ENCODE results near the gene TBC1D17. TPM values are rescaled to one million over a fixed set of nuclear protein-coding genes. Genes with fewer than 3 reads are reported as not detected.

Gene TBC1D17
- polyA plus RNA-seq, 1 donor from 2014 or later = 13.1 TPM

DNA sequence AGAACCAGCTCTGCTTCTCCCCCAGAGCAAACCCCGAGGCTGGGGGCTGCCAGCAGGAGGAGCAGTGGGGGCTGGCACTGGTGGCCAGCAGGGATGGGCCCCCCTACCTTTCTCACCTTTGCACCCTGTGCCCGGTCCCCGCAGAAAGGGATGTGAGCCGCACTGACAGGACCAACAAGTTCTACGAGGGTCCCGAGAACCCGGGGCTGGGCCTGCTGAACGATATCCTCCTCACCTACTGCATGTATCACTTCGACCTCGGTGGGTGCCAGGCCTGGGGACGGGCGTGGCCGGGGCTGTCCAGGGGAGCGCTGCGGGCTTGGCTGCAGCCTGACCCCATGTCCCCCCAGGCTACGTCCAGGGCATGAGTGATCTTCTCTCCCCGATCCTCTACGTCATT, 6.6 kb downstream of the TBC1D17 start:
- Histone ChIP-seq H3K4me3 (ENCODE audit: low read length) (no peak overlapping the region), H4K20me1 (ENCODE audit: insufficient read depth) (no peaks in the 10 kb centered on the region), H2AFZ (ENCODE audit: low read depth, low read length) (no peak overlapping the region), H3K79me2 (replicated peaks; ENCODE audit: insufficient read depth, low read length) (no peaks in the 10 kb centered on the region), H3K9me3 (ENCODE audit: low read length) (peaks cover 6% of the 10 kb centered on the region), H3K27me3 (ENCODE audit: insufficient read depth, low read depth, low read length) (no peaks in the 10 kb centered on the region), H3F3A (ENCODE audit: insufficient read depth, low read length, poor library complexity, severe bottlenecking) (no peaks in the 10 kb centered on the region), H3K36me3 (ENCODE audit: insufficient read depth, low read length) (peaks cover 9% of the 10 kb centered on the region), H3K4me2 (ENCODE audit: low read length) (no peak overlapping the region), H3K27ac (ENCODE audit: low read length) (no peak overlapping the region), H3K9ac (ENCODE audit: low read length) (no peak overlapping the region), H3K9me2 (ENCODE audit: insufficient read depth, low read length) (no peaks in the 10 kb centered on the region)
- TF ChIP-seq, protein P1, sequence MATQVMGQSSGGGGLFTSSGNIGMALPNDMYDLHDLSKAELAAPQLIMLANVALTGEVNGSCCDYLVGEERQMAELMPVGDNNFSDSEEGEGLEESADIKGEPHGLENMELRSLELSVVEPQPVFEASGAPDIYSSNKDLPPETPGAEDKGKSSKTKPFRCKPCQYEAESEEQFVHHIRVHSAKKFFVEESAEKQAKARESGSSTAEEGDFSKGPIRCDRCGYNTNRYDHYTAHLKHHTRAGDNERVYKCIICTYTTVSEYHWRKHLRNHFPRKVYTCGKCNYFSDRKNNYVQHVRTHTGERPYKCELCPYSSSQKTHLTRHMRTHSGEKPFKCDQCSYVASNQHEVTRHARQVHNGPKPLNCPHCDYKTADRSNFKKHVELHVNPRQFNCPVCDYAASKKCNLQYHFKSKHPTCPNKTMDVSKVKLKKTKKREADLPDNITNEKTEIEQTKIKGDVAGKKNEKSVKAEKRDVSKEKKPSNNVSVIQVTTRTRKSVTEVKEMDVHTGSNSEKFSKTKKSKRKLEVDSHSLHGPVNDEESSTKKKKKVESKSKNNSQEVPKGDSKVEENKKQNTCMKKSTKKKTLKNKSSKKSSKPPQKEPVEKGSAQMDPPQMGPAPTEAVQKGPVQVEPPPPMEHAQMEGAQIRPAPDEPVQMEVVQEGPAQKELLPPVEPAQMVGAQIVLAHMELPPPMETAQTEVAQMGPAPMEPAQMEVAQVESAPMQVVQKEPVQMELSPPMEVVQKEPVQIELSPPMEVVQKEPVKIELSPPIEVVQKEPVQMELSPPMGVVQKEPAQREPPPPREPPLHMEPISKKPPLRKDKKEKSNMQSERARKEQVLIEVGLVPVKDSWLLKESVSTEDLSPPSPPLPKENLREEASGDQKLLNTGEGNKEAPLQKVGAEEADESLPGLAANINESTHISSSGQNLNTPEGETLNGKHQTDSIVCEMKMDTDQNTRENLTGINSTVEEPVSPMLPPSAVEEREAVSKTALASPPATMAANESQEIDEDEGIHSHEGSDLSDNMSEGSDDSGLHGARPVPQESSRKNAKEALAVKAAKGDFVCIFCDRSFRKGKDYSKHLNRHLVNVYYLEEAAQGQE (IDR thresholded peaks at IDR 0.05; ENCODE audit: borderline replicate concordance) = no peak
- TF ChIP-seq, protein P2, sequence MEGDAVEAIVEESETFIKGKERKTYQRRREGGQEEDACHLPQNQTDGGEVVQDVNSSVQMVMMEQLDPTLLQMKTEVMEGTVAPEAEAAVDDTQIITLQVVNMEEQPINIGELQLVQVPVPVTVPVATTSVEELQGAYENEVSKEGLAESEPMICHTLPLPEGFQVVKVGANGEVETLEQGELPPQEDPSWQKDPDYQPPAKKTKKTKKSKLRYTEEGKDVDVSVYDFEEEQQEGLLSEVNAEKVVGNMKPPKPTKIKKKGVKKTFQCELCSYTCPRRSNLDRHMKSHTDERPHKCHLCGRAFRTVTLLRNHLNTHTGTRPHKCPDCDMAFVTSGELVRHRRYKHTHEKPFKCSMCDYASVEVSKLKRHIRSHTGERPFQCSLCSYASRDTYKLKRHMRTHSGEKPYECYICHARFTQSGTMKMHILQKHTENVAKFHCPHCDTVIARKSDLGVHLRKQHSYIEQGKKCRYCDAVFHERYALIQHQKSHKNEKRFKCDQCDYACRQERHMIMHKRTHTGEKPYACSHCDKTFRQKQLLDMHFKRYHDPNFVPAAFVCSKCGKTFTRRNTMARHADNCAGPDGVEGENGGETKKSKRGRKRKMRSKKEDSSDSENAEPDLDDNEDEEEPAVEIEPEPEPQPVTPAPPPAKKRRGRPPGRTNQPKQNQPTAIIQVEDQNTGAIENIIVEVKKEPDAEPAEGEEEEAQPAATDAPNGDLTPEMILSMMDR (IDR thresholded peaks at IDR 0.05; ENCODE audit: poor library complexity, severe bottlenecking) = no peak
- no peak for TF ChIP-seq POLR2AphosphoS5 (IDR thresholded peaks at IDR 0.05)
- TF ChIP-seq TAF1 (IDR thresholded peaks at IDR 0.05; ENCODE audit: low read depth) = no peak
- TF ChIP-seq MXI1 (conservative IDR thresholded peaks at IDR 0.05; ENCODE audit: poor library complexity, severe bottlenecking) = no peak
- TF ChIP-seq EZH2 (IDR thresholded peaks at IDR 0.05; ENCODE audit: borderline replicate concordance, insufficient read depth, low read length, poor library complexity, severe bottlenecking) = no peak
- TF ChIP-seq SMC3 (conservative IDR thresholded peaks at IDR 0.05; ENCODE audit: poor library complexity) = no peak
- no peak for TF ChIP-seq RAD21 (conservative IDR thresholded peaks at IDR 0.05)

DNA sequence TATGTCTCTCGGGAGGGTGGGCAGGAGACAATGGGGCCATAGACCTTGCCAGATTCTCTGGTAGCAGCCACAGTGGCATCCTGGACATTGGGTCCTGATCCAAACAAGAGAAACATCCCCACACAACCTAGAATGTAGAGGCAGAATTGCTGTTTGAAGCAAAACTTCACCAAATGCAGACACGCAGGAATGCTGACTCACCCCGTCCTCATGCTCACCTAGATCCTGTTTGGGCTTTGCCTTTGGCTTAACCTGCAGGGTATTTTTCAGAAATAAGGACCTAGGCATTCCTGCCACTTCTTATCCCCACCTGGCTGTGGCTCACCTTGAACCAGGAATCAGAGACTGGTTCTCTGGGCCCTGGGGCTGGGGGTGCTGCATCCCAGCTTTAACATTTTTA, 7.3 kb downstream of the TBC1D17 start:
- Histone ChIP-seq H3K9ac (ENCODE audit: low read length) (no peak overlapping the region), H3K9me2 (ENCODE audit: insufficient read depth, low read length) (no peaks in the 10 kb centered on the region), H2AFZ (ENCODE audit: low read depth, low read length) (no peak overlapping the region), H3K27ac (ENCODE audit: low read length) (no peak overlapping the region), H3K4me2 (ENCODE audit: low read length) (no peak overlapping the region), H3F3A (ENCODE audit: insufficient read depth, low read length, poor library complexity, severe bottlenecking) (no peaks in the 10 kb centered on the region), H3K9me3 (ENCODE audit: low read length) (peaks cover 6% of the 10 kb centered on the region), H3K36me3 (ENCODE audit: insufficient read depth, low read length) (peaks cover 9% of the 10 kb centered on the region), H3K27me3 (ENCODE audit: insufficient read depth, low read depth, low read length) (no peaks in the 10 kb centered on the region), H3K79me2 (replicated peaks; ENCODE audit: insufficient read depth, low read length) (no peaks in the 10 kb centered on the region), H3K4me3 (ENCODE audit: low read length) (no peak overlapping the region), H4K20me1 (ENCODE audit: insufficient read depth) (no peaks in the 10 kb centered on the region)
- no peak for TF ChIP-seq POLR2AphosphoS5 (IDR thresholded peaks at IDR 0.05)
- no peak for TF ChIP-seq MXI1 (conservative IDR thresholded peaks at IDR 0.05; ENCODE audit: poor library complexity, severe bottlenecking)
- TF ChIP-seq, protein P2 (IDR thresholded peaks at IDR 0.05; ENCODE audit: poor library complexity, severe bottlenecking) = no peak
- no peak for TF ChIP-seq TAF1 (IDR thresholded peaks at IDR 0.05; ENCODE audit: low read depth)
- no peak for TF ChIP-seq SMC3 (conservative IDR thresholded peaks at IDR 0.05; ENCODE audit: poor library complexity)
- no peak for TF ChIP-seq RAD21 (conservative IDR thresholded peaks at IDR 0.05)
- TF ChIP-seq EP300 (conservative IDR thresholded peaks at IDR 0.05; ENCODE audit: poor library complexity, severe bottlenecking) = no peak
- TF ChIP-seq, protein P1 (IDR thresholded peaks at IDR 0.05; ENCODE audit: borderline replicate concordance) = no peak
- TF ChIP-seq EZH2 (IDR thresholded peaks at IDR 0.05; ENCODE audit: borderline replicate concordance, insufficient read depth, low read length, poor library complexity, severe bottlenecking) = no peak

All from neural cell (in vitro differentiated cells).